Sigmoid colon (tissue), 4 donors: ENCODE results near the gene GAMT.

Experiments
- EP300 ChIP-seq, 4 donors: sonication (generic); formaldehyde crosslinking; IDR thresholded peaks; one replicate each; pipeline ENCODE4 v1.6.1; 2017; ENCODE audit warnings: antibody characterized with exemption in 4 of 4
- POLR2A ChIP-seq, 2 donors: fragments of 450-650 bp; IDR thresholded peaks; one replicate each; pipeline ENCODE4 v1.6.1; 2016; ENCODE audit warnings: antibody characterized with exemption in 2 of 2, mild to moderate bottlenecking in 2 of 2, moderate library complexity in 2 of 2
- TF ChIP-seq, protein P1 (sequence below), 4 experiments: fragments of 450-650 bp in 3 of 4; fragments of 200-600 bp in 1 of 4; IDR thresholded peaks; one replicate each; pipeline ENCODE4 v1.5.1; 2016 to 2019; ENCODE audit warnings: antibody characterized with exemption in 4 of 4, mild to moderate bottlenecking in 3 of 4, moderate library complexity in 2 of 4

DNA sequence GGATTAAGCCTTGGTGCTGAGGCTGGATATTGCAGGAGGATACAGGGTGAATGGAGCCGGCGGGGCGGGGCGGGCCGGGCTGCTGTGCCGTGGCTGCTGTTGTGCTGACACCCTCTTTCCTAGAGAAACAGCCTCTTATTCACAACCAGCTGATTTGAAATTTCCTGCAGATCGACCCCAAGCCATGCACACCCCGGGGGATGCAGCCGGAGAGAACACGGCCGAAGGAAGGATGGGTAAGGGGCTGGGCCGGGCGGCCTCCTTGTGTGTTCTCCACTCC, 17.1 kb upstream of the GAMT start:
- TF ChIP-seq, protein P1, sequence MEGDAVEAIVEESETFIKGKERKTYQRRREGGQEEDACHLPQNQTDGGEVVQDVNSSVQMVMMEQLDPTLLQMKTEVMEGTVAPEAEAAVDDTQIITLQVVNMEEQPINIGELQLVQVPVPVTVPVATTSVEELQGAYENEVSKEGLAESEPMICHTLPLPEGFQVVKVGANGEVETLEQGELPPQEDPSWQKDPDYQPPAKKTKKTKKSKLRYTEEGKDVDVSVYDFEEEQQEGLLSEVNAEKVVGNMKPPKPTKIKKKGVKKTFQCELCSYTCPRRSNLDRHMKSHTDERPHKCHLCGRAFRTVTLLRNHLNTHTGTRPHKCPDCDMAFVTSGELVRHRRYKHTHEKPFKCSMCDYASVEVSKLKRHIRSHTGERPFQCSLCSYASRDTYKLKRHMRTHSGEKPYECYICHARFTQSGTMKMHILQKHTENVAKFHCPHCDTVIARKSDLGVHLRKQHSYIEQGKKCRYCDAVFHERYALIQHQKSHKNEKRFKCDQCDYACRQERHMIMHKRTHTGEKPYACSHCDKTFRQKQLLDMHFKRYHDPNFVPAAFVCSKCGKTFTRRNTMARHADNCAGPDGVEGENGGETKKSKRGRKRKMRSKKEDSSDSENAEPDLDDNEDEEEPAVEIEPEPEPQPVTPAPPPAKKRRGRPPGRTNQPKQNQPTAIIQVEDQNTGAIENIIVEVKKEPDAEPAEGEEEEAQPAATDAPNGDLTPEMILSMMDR (IDR thresholded peaks at IDR 0.05), result no peak
- TF ChIP-seq POLR2A (IDR thresholded peaks at IDR 0.05) (no peak), EP300 (IDR thresholded peaks at IDR 0.05) (no peak)
